HTR-8/SVneo (cell line): ENCODE data around the gene OGFOD3.
A peak's percentile ranks its signal among the peaks of the same experiment; 100 is the strongest.
"Not testable (repeated sequence)": the region's sequence is repeated elsewhere in the genome, so short reads cannot be mapped to it uniquely, and the experiment has no call there.

Experiments
- DNase-seq: peaks from one replicate; pipeline ENCODE4 v3.0.0; 2011; ENCODE audit warnings: low spot score, mixed read lengths; ENCODE audit not compliant: insufficient read length
- FAIRE-seq: peaks from 2 replicates; lab custom pipeline; 2011; peaks lifted over from hg19 to GRCh38; lab: Jason Lieb, UNC

Gene OGFOD3

GRCh38 chr17:82361885-82362633, 56.3 kb downstream of the OGFOD3 start:
- FAIRE-seq = no peak
- DNase-seq = no peak

GRCh38 chr17:82359451-82360074, 58.8 kb downstream of the OGFOD3 start:
- not testable (repeated sequence) for DNase-seq, FAIRE-seq

GRCh38 chr17:82358465-82359350, 59.7 kb downstream of the OGFOD3 start, which contains the start of gene TEX19:
Gene TEX19, plus strand, starts transcription at chr17:82359247. Its CDS starts 2,904 bp downstream, at chr17:82362151.
- DNase-seq (peak; percentile 44), FAIRE-seq (no peak)

GRCh38 chr17:82357394-82357793, 61.0 kb downstream of the OGFOD3 start:
- FAIRE-seq = no peak
- no peak for DNase-seq

- DNase-seq (no peak), FAIRE-seq (no peak)
Observed at GRCh38 chr17:82356845-82357355, 61.5 kb downstream of the OGFOD3 start.

GRCh38 chr17:82355770-82356427, 62.5 kb downstream of the OGFOD3 start:
- DNase-seq (no peak), FAIRE-seq (no peak)

GRCh38 chr17:82354804-82355308, 63.5 kb downstream of the OGFOD3 start:
- FAIRE-seq = no peak
- no peak for DNase-seq

- FAIRE-seq (no peak), DNase-seq (no peak)
Observed at GRCh38 chr17:82353484-82353883, 64.9 kb downstream of the OGFOD3 start.

- no peak for FAIRE-seq
- peak; percentile 81 for DNase-seq
Observed at GRCh38 chr17:82351713-82352488, 66.5 kb downstream of the OGFOD3 start.

GRCh38 chr17:82351254-82351712, 67.1 kb downstream of the OGFOD3 start:
- DNase-seq (no peak), FAIRE-seq (no peak)

- DNase-seq = no peak
- no peak for FAIRE-seq
Observed at GRCh38 chr17:82350182-82351030, 68.0 kb downstream of the OGFOD3 start.

- no peak for DNase-seq
- no peak for FAIRE-seq
Observed at GRCh38 chr17:82349287-82349701, 69.1 kb downstream of the OGFOD3 start.

- no peak for DNase-seq
- no peak for FAIRE-seq
Observed at GRCh38 chr17:82348866-82349265, 69.5 kb downstream of the OGFOD3 start.

GRCh38 chr17:82348434-82348833, 70.0 kb downstream of the OGFOD3 start:
- DNase-seq (no peak), FAIRE-seq (no peak)

- not testable (repeated sequence) for FAIRE-seq, DNase-seq
Observed at GRCh38 chr17:82347994-82348393, 70.4 kb downstream of the OGFOD3 start.

GRCh38 chr17:82346342-82347300, 71.8 kb downstream of the OGFOD3 start:
- DNase-seq (no peak), FAIRE-seq (no peak)
